Measurements from ENCODE around the gene DUOX2.
"Not testable (repeated sequence)": the region's sequence is repeated elsewhere in the genome, so short reads cannot be mapped to it uniquely, and the experiment has no call there.

Gene DUOX2

DNA sequence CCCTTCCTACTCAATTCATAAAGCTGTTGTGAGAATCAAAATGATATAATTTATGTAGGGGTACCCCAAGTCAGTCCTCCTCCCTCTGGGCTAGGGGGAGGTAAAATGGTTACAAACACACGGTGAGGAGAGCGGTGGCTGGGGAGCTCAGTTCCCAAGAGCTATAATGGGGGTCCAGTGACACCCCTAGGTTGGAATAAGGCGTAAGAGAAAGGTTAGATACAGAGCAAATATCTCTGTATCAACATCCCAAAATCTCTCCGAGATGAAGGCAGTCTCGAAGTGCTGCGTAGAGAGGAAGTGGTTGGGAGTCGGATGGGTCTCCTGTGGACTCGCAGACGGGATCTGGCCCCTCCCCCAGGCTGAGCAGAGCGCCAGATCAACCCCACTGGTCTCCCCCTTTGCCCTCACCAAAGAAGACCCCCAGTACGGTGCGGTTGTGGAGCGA is 1.8 kb downstream of the DUOX2 start:
- ChIA-PET POLR2A (no interaction called here), CTCF (no interaction called here)
- TF ChIP-seq ELF4 (IDR thresholded peaks at IDR 0.05) (no peak), ZNF384 (IDR thresholded peaks at IDR 0.05) (no peak), BHLHE40 (IDR thresholded peaks at IDR 0.05; ENCODE audit: borderline replicate concordance) (no peak), TARDBP (IDR thresholded peaks at IDR 0.05) (no peak)
- no peak for DNase-seq (ENCODE audit: extremely low spot score)

GRCh38 chr15:45111390-45112142 is 2.4 kb downstream of the DUOX2 start:
- no peak for DNase-seq (ENCODE audit: extremely low spot score)
- ChIA-PET CTCF (no interaction called here), POLR2A (no interaction called here)
- no peak for TF ChIP-seq FOXK2 (IDR thresholded peaks at IDR 0.05)
- TF ChIP-seq TARDBP (IDR thresholded peaks at IDR 0.05): no peak
- TF ChIP-seq HDGF (IDR thresholded peaks at IDR 0.05; ENCODE audit: borderline replicate concordance): no peak
- TF ChIP-seq ELF4 (IDR thresholded peaks at IDR 0.05): no peak
- no peak for TF ChIP-seq FOXM1 (IDR thresholded peaks at IDR 0.05; ENCODE audit: borderline replicate concordance)

DNA sequence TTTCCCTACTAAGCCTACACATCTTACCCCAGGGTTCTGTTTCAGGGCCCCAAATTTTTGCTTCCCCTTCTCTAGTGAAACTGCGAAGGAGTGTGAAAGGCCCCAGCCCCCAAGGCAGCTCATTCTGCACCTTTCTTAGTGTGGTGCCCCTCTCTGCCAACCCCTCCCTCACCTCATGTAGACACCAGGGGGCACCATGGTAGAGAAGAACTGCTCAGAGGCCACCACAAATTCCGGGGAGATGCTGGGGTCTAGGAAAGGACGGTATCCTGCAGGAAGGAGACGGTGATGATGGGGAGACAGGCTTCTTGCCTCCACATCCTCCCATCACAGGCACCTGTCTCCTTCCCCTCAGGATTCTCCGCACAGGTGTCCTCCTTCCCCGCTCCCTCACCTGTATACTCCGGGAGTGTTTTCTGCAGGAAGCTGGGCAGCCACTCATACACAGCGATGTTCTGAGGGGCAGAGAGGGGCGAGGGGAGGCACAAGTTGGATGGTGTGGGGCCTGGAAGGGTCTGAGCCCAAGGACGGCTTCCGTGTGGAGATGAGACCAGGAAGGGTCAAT is 3.6 kb downstream of the DUOX2 start:
- ChIA-PET CTCF (no interaction called here), POLR2A (no interaction called here)
- DNase-seq (ENCODE audit: extremely low spot score): no peak
- TF ChIP-seq TARDBP (IDR thresholded peaks at IDR 0.05) (no peak), L3MBTL2 (conservative IDR thresholded peaks at IDR 0.05) (no peak), HDGF (IDR thresholded peaks at IDR 0.05; ENCODE audit: borderline replicate concordance) (no peak), ELF4 (IDR thresholded peaks at IDR 0.05) (no peak), PKNOX1 (IDR thresholded peaks at IDR 0.05) (no peak), FOXK2 (IDR thresholded peaks at IDR 0.05) (no peak), ZNF384 (IDR thresholded peaks at IDR 0.05) (no peak), CTBP1 (IDR thresholded peaks at IDR 0.05; ENCODE audit: borderline replicate concordance) (no peak), BHLHE40 (IDR thresholded peaks at IDR 0.05; ENCODE audit: borderline replicate concordance) (no peak), FOXM1 (IDR thresholded peaks at IDR 0.05; ENCODE audit: borderline replicate concordance) (no peak), FOXA1 (IDR thresholded peaks at IDR 0.05) (no peak), ARNT (IDR thresholded peaks at IDR 0.05) (no peak), LEF1 (IDR thresholded peaks at IDR 0.05; ENCODE audit: borderline replicate concordance) (no peak), NFRKB (IDR thresholded peaks at IDR 0.05) (no peak)

DNA sequence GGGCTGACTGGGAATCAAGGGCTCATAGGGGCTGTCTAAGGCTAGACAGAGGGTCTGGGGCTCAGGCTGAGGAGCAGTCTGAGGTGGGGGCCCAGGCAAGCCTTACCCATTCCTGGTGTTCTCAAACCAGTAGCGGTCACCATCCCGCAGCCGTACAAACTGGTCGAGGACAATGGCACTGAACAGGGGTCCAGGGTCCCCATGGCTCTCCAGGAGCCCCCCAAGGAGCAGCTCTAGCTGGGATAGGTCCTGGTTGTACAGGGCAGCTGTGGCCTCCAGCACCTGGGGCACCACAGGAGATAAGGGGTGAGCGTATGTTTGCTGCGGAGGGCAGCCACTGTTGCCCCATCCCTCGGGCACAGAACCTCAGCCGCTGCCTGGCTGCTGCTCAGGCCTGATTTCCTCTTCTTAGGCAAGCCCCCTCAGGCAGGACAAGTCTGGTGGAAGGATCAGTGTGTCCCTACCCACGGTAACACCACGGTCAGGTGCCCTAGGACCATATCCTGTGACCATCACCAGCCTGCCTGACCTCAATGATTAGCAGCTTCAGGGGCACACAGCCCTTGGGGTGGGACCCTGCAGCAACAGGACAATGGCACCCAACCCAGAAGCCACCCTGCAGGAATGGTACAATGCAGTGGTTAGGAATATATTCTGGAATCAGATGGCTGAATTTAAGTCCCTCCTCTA is 5.9 kb downstream of the DUOX2 start:
- TF ChIP-seq FOXA1 (IDR thresholded peaks at IDR 0.05): no peak
- no peak for TF ChIP-seq FOXM1 (IDR thresholded peaks at IDR 0.05; ENCODE audit: borderline replicate concordance)
- no peak for TF ChIP-seq CTBP1 (IDR thresholded peaks at IDR 0.05; ENCODE audit: borderline replicate concordance)
- TF ChIP-seq HDGF (IDR thresholded peaks at IDR 0.05; ENCODE audit: borderline replicate concordance): no peak
- ChIA-PET CTCF (interaction anchor here (0.5 kb wide), 1 partner anchor 386 kb away, joined by 3 read pairs; no protein-coding TSS in a partner anchor), POLR2A (no interaction called here)
- no peak for DNase-seq (ENCODE audit: extremely low spot score)

- no peak for DNase-seq (ENCODE audit: extremely low spot score)
- TF ChIP-seq L3MBTL2 (conservative IDR thresholded peaks at IDR 0.05) (no peak), TARDBP (IDR thresholded peaks at IDR 0.05) (no peak), FOXM1 (IDR thresholded peaks at IDR 0.05; ENCODE audit: borderline replicate concordance) (no peak), HDGF (IDR thresholded peaks at IDR 0.05; ENCODE audit: borderline replicate concordance) (no peak)
- ChIA-PET CTCF (interaction anchor here (2.2 kb wide), 1 partner anchor 12 kb away, joined by 12 read pairs; no protein-coding TSS in a partner anchor), POLR2A (no interaction called here)
Measured at GRCh38 chr15:45106002-45106790, 7.8 kb downstream of the DUOX2 start.

- TF ChIP-seq SUZ12 (IDR thresholded peaks at IDR 0.05): no peak
- no peak for TF ChIP-seq ARNT (IDR thresholded peaks at IDR 0.05)
- TF ChIP-seq FOXM1 (IDR thresholded peaks at IDR 0.05; ENCODE audit: borderline replicate concordance): no peak
- TF ChIP-seq ELF4 (IDR thresholded peaks at IDR 0.05): no peak
- TF ChIP-seq SP1 (IDR thresholded peaks at IDR 0.05): no peak
- POLR2A ChIA-PET: no interaction called here
- DNase-seq (ENCODE audit: extremely low spot score): no peak
- CTCF ChIA-PET: interaction anchor here (2.2 kb wide), 1 partner anchor 12 kb away, joined by 12 read pairs; no protein-coding TSS in a partner anchor
Measured at GRCh38 chr15:45105586-45105985, 8.4 kb downstream of the DUOX2 start.

DNA sequence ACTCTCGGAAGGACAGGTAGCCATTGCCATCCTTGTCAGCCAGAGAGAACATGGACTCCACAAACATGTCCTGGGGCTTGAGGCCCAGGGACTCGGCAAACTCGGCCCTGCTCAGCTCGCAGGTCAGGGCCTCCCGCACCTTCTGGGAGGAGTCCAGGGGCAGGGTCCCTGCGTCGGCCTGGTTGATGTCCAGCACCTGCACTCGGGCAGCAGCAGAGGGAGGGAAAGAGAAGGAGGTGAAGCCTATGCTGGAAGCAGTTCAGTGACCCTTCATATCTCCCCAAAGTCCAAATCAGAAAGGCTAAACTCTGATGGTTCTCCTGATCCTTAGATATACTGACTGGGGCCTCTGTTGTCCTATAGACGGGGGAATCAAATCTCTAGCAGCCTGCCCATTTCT is 9.8 kb downstream of the DUOX2 start:
- CTCF ChIA-PET; POLR2A ChIA-PET; DNase-seq (ENCODE audit: extremely low spot score): not testable (repeated sequence)
